ENCODE data around the gene PARD6G.

Gene PARD6G

GRCh38 chr18:80196528-80197320 lies 50.6 kb downstream of the PARD6G start:
- no peak for DNase-seq
- in situ Hi-C loops (cut with HindIII; ENCODE audit: low pct_ligation_motif_present, low pct_unique_long_range_greater_than_20kb, low sequenced_read_pairs) = no loop called here

- in situ Hi-C loops (cut with HindIII; ENCODE audit: low pct_ligation_motif_present, low pct_unique_long_range_greater_than_20kb, low sequenced_read_pairs) = no loop called here
- no peak for DNase-seq
These were observed 52.3 kb downstream of the PARD6G start for GRCh38 chr18:80194874-80195570.

- DNase-seq = no peak
- in situ Hi-C loops (cut with HindIII; ENCODE audit: low pct_ligation_motif_present, low pct_unique_long_range_greater_than_20kb, low sequenced_read_pairs) = no loop called here
These were observed 53.6 kb downstream of the PARD6G start for GRCh38 chr18:80193701-80194100.

- in situ Hi-C loops (cut with HindIII; ENCODE audit: low pct_ligation_motif_present, low pct_unique_long_range_greater_than_20kb, low sequenced_read_pairs) = no loop called here
- no peak for DNase-seq
These were observed 54.5 kb downstream of the PARD6G start for GRCh38 chr18:80192653-80193385.

GRCh38 chr18:80191907-80192652 lies 55.2 kb downstream of the PARD6G start:
- in situ Hi-C loops (cut with HindIII; ENCODE audit: low pct_ligation_motif_present, low pct_unique_long_range_greater_than_20kb, low sequenced_read_pairs) = no loop called here
- no peak for DNase-seq

- in situ Hi-C loops (cut with HindIII; ENCODE audit: low pct_ligation_motif_present, low pct_unique_long_range_greater_than_20kb, low sequenced_read_pairs) = no loop called here
These were observed 56.0 kb downstream of the PARD6G start for GRCh38 chr18:80191264-80191663.

GRCh38 chr18:80190311-80190710 lies 57.0 kb downstream of the PARD6G start:
- DNase-seq = no peak
- in situ Hi-C loops (cut with HindIII; ENCODE audit: low pct_ligation_motif_present, low pct_unique_long_range_greater_than_20kb, low sequenced_read_pairs) = no loop called here

More at GRCh38 chr18:80191264-80191663, 56.0 kb downstream of the PARD6G start:
- no peak for DNase-seq

- DNase-seq = no peak
- in situ Hi-C loops (cut with HindIII; ENCODE audit: low pct_ligation_motif_present, low pct_unique_long_range_greater_than_20kb, low sequenced_read_pairs) = no loop called here
These were observed 57.8 kb downstream of the PARD6G start for GRCh38 chr18:80189531-80189865.

GRCh38 chr18:80188643-80189530 lies 58.4 kb downstream of the PARD6G start:
- no peak for DNase-seq
- in situ Hi-C loops (cut with HindIII; ENCODE audit: low pct_ligation_motif_present, low pct_unique_long_range_greater_than_20kb, low sequenced_read_pairs) = no loop called here

- in situ Hi-C loops (cut with HindIII; ENCODE audit: low pct_ligation_motif_present, low pct_unique_long_range_greater_than_20kb, low sequenced_read_pairs) = no loop called here
- no peak for DNase-seq
These were observed 59.2 kb downstream of the PARD6G start for GRCh38 chr18:80187956-80188642.

GRCh38 chr18:80185545-80185944 lies 61.8 kb downstream of the PARD6G start:
- DNase-seq = no peak
- in situ Hi-C loops (cut with HindIII; ENCODE audit: low pct_ligation_motif_present, low pct_unique_long_range_greater_than_20kb, low sequenced_read_pairs) = no loop called here

GRCh38 chr18:80184243-80184772 lies 63.0 kb downstream of the PARD6G start:
- in situ Hi-C loops (cut with HindIII; ENCODE audit: low pct_ligation_motif_present, low pct_unique_long_range_greater_than_20kb, low sequenced_read_pairs) = no loop called here
- DNase-seq = no peak

- in situ Hi-C loops (cut with HindIII; ENCODE audit: low pct_ligation_motif_present, low pct_unique_long_range_greater_than_20kb, low sequenced_read_pairs) = no loop called here
- DNase-seq = no peak
These were observed 63.9 kb downstream of the PARD6G start for GRCh38 chr18:80183273-80184050.

GRCh38 chr18:80182855-80183254 lies 64.5 kb downstream of the PARD6G start:
- DNase-seq = no peak
- in situ Hi-C loops (cut with HindIII; ENCODE audit: low pct_ligation_motif_present, low pct_unique_long_range_greater_than_20kb, low sequenced_read_pairs) = no loop called here

- no peak for DNase-seq
- in situ Hi-C loops (cut with HindIII; ENCODE audit: low pct_ligation_motif_present, low pct_unique_long_range_greater_than_20kb, low sequenced_read_pairs) = no loop called here
These were observed 65.5 kb downstream of the PARD6G start for GRCh38 chr18:80181642-80182461.

All from ACHN (cell line).